GM12878 (cell line): ENCODE data around the gene SIK3. TPM values are rescaled to one million over a fixed set of nuclear protein-coding genes. Genes with fewer than 3 reads are reported as not detected.

Experiments
- ATAC-seq: fragments of 200-7000 bp; cut with Tn5 transposase; 3 replicates; pipeline ENCODE4 v1.9.1; 2020; ENCODE audit warnings: mild to moderate bottlenecking, moderate library complexity
- BruUV-seq: library from RNA; stranded (reverse); fragments of 400-500 nt; replicated peaks from 2 replicates; lab custom pipeline; 2021; lab: Mats Ljungman, UMichigan
- CTCF ChIA-PET: fragments of 300-600 bp; sonication (Branson Sonifier 250); formaldehyde crosslinking; extraction: SDS; loops from one replicate; lab custom pipeline; 2021; ENCODE audit warnings: inconsistent platforms; lab: Yijun Ruan, JAX
- POLR2A ChIA-PET: fragments of 350-600 bp; formaldehyde crosslinking; extraction: SDS; loops from one replicate; lab custom pipeline; 2021; ENCODE audit warnings: inconsistent platforms; lab: Charles Lee
- RAD21 ChIA-PET: fragments of 300-600 bp; sonication (Branson Sonifier 250); formaldehyde crosslinking; loops from one replicate; lab custom pipeline; 2023; ENCODE audit warnings: antibody characterized with exemption; ENCODE audit not compliant: unreplicated experiment; lab: Charles Lee
- SMC1A ChIA-PET: fragments of 300-600 bp; sonication (Branson Sonifier 250); formaldehyde crosslinking; loops from one replicate; lab custom pipeline; 2023; ENCODE audit not compliant: unreplicated experiment, uncharacterized antibody; lab: Charles Lee
- DNase-seq: peaks from one replicate; pipeline ENCODE4 v3.0.0-alpha.2; 2011; ENCODE audit warnings: low read depth, low spot score
- FAIRE-seq: peaks from 3 replicates; lab custom pipeline; 2011; peaks lifted over from hg19 to GRCh38; lab: Jason Lieb, UNC
- H2AFZ ChIP-seq: 2 replicates; pipeline ENCODE4 v1.6.0; 2011; ENCODE audit warnings: low read depth, low read length, control low read depth; ENCODE audit not compliant: control insufficient read depth
- H3K27ac ChIP-seq: 2 replicates; pipeline ENCODE4 v1.5.1; 2011; ENCODE audit warnings: control low read depth; ENCODE audit not compliant: control insufficient read depth, insufficient read depth
- H3K27me3 ChIP-seq, 2 experiments: replicated peaks in 1 of 2; 2 replicates each; pipeline versions ENCODE4 v1.6.0 to v1.6.1; 2011; ENCODE audit warnings: low read length in 1 of 2; ENCODE audit not compliant: control insufficient read depth in 2 of 2, insufficient read depth in 2 of 2
- H3K36me3 ChIP-seq, 2 experiments: 2 replicates each; pipeline ENCODE4 v1.5.1; 2011; ENCODE audit warnings: low read length in 1 of 2; ENCODE audit not compliant: control insufficient read depth in 2 of 2, insufficient read depth in 2 of 2
- H3K4me1 ChIP-seq: 2 replicates; pipeline ENCODE4 v1.6.1; 2011; ENCODE audit warnings: mild to moderate bottlenecking, low read length, moderate library complexity, mixed read lengths; ENCODE audit not compliant: control insufficient read depth, insufficient read depth
- H3K4me2 ChIP-seq: 2 replicates; pipeline ENCODE4 v1.6.0; 2011; ENCODE audit warnings: control low read depth; ENCODE audit not compliant: control insufficient read depth, insufficient read depth
- H3K4me3 ChIP-seq: fragments of 200-600 bp; sonication (generic); 2 replicates; pipeline ENCODE4 v1.5.1; 2016
- H3K79me2 ChIP-seq: 2 replicates; pipeline ENCODE4 v1.6.0; 2011; ENCODE audit warnings: low read length; ENCODE audit not compliant: control insufficient read depth, insufficient read depth
- H3K9ac ChIP-seq: 2 replicates; pipeline ENCODE4 v1.8.0; 2011; ENCODE audit warnings: low read length, control low read depth, mixed read lengths; ENCODE audit not compliant: control insufficient read depth, insufficient read depth
- H3K9me3 ChIP-seq: replicated peaks from 3 replicates; pipeline ENCODE4 v1.5.1; 2011; ENCODE audit warnings: mild to moderate bottlenecking, low read length; ENCODE audit not compliant: control insufficient read depth, insufficient read depth
- H4K20me1 ChIP-seq: 2 replicates; pipeline ENCODE4 v1.6.0; 2011; ENCODE audit not compliant: control insufficient read depth, insufficient read depth
- BACH1 ChIP-seq: fragments of 450-650 bp; IDR thresholded peaks from 2 replicates; pipeline ENCODE4 v1.6.1; 2017; ENCODE audit warnings: mild to moderate bottlenecking, borderline replicate concordance
- CBFB ChIP-seq: IDR thresholded peaks from 2 replicates; pipeline ENCODE4 v1.6.1; 2016; ENCODE audit warnings: antibody characterized with exemption, low read depth
- CEBPB ChIP-seq, 2 experiments: fragments of 150-350 bp in 1 of 2; IDR thresholded peaks; 2 replicates each; pipeline ENCODE4 v1.6.1; 2012 to 2014; ENCODE audit warnings: low read depth in 2 of 2, low read length in 2 of 2, borderline replicate concordance in 1 of 2, inconsistent platforms in 1 of 2
- CHD4 ChIP-seq: fragments of 200-600 bp; sonication (generic); IDR thresholded peaks from 2 replicates; pipeline ENCODE4 v1.6.1; 2016; ENCODE audit warnings: mild to moderate bottlenecking
- MTA3 ChIP-seq: IDR thresholded peaks from 2 replicates; pipeline ENCODE4 v1.6.1; 2012; ENCODE audit warnings: low read length, inconsistent platforms, borderline replicate concordance
- NFXL1 ChIP-seq: fragments of 450-650 bp; IDR thresholded peaks from 2 replicates; pipeline ENCODE4 v1.6.1; 2017; ENCODE audit warnings: antibody characterized with exemption, mild to moderate bottlenecking, borderline replicate concordance
- POLR2AphosphoS5 ChIP-seq: IDR thresholded peaks from 2 replicates; pipeline ENCODE4 v1.6.1; 2011; ENCODE audit warnings: mild to moderate bottlenecking, low read length, inconsistent platforms
- POU2F2 ChIP-seq: IDR thresholded peaks from 3 replicates; pipeline ENCODE4 v1.6.1; 2011; ENCODE audit warnings: low read depth, mild to moderate bottlenecking, low read length, borderline replicate concordance
- SIN3A ChIP-seq: IDR thresholded peaks from 2 replicates; pipeline ENCODE4 v1.6.1; 2012; ENCODE audit warnings: low read depth, low read length, improper control_type of control experiment
- TCF3 ChIP-seq: IDR thresholded peaks from 2 replicates; pipeline ENCODE4 v1.6.1; 2012; ENCODE audit warnings: low read depth, mild to moderate bottlenecking, low read length, borderline replicate concordance; ENCODE audit not compliant: insufficient read depth
- WRNIP1 ChIP-seq: IDR thresholded peaks from 2 replicates; pipeline ENCODE4 v1.6.1; 2011; ENCODE audit warnings: low read depth, low read length, improper control_type of control experiment, borderline replicate concordance
- ZBED1 ChIP-seq: IDR thresholded peaks from 2 replicates; pipeline ENCODE4 v1.6.1; 2016; ENCODE audit warnings: borderline replicate concordance
- ZNF622 ChIP-seq: fragments of 450-650 bp; IDR thresholded peaks from 2 replicates; pipeline ENCODE4 v1.6.1; 2017; ENCODE audit warnings: mild to moderate bottlenecking, inconsistent platforms
- ZZZ3 ChIP-seq: IDR thresholded peaks from 2 replicates; pipeline ENCODE4 v1.6.1; 2011; ENCODE audit warnings: low read depth; ENCODE audit not compliant: control insufficient read depth, insufficient read length
- WGBS: methylation state at CpG from one replicate; pipeline ENCODE4 v1.1.6; 2016; ENCODE audit warnings: low lambda C conversion rate; ENCODE audit not compliant: insufficient replicate concordance, insufficient coverage; ENCODE audit errors: missing lambda C conversion rate; 5-methylcytosine and 5-hydroxymethylcytosine counted together
- in situ Hi-C: fragments of 300-500 bp; cut with MboI; formaldehyde crosslinking; loops from 9 replicates; pipeline ENCODE4 v1.14.3; 2018; ENCODE audit warnings: mixed read lengths
- intact Hi-C: fragments of 100-400 bp; cut with micrococcal nuclease; formaldehyde crosslinking; loops from one replicate; pipeline ENCODE4 v1.14.2; 2022; ENCODE audit not compliant: unreplicated experiment
- polyA plus RNA-seq, 11 experiments: library from polyadenylated mRNA; depleted of rRNA in 4 of 11; unstranded in 6 of 11; stranded (reverse) in 5 of 11; fragments of >200 nt; fragmentation: Nextera tagmentation in 4 of 11; fragmentation: Illumina TruSeq in 1 of 11; extraction: Ambion mirVana in 4 of 11; extraction: Trizol in 1 of 11; gene quantifications; 1 replicate in 1 of 11; 2 replicates in 10 of 11; pipeline versions ENCODE4 v1.2.1 to v1.2.3, GENCODE V29; 2011 to 2016; ENCODE audit warnings: inconsistent platforms in 2 of 11, missing spikeins in 2 of 11, low read depth in 1 of 11
- total RNA-seq, 4 experiments: library from RNA; depleted of rRNA in 3 of 4; stranded (reverse); fragments of >200 nt in 3 of 4; fragmentation: Illumina TruSeq in 1 of 4; extraction: Trizol in 1 of 4; gene quantifications; 2 replicates each; pipeline versions ENCODE4 v1.2.1 to v1.2.3, GENCODE V29; 2013 to 2021
- TF ChIP-seq, protein P1 (sequence below): IDR thresholded peaks from 2 replicates; pipeline ENCODE4 v1.6.1; 2011; ENCODE audit warnings: mild to moderate bottlenecking, low read depth, low read length, moderate library complexity; ENCODE audit not compliant: insufficient replicate concordance
- TF ChIP-seq, protein P2 (sequence below): fragments of 450-650 bp; formaldehyde crosslinking; IDR thresholded peaks from 2 replicates; pipeline ENCODE4 v1.4.0; 2020; ENCODE audit warnings: mild to moderate bottlenecking, moderate library complexity

Gene SIK3
- total and polyA plus RNA-seq, 10 of the 15 experiments (the other 5 are each of a cell fraction or from before 2014, with no cell fraction given) = 2.5 to 31.9 (median 11.1) TPM

DNA sequence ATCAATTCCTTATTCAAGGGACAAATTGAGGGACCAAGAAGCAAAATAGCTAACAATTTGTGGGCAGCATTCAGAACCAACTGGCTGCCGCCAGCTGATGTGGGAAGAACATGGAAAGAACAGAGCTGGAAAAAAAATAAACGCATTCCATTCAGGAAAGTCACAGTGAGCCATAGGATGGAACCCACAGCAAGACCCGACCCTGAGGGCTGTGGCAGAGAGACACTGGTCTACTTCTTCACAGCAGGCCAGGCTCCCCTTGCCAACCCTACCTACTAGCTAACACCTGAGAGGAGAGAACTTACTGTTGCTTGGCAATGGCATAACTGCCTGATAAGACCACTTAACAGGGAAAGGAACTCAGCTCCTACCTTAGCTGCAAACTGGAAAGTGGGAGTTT lies 137.3 kb downstream of the SIK3 start:
- POLR2A ChIA-PET = interaction anchor here (0.8 kb wide), 1 partner anchor 138 kb away, joined by 3 read pairs; no protein-coding TSS in a partner anchor
- RAD21 ChIA-PET = interaction anchor here (0.7 to 1.4 kb wide), 4 partner anchors 12 to 145 kb away, joined by 3 read pairs; no protein-coding TSS in a partner anchor
- H3K27ac ChIP-seq = no peak overlapping the region
- SMC1A ChIA-PET = interaction anchor here (0.7 to 4.9 kb wide), 9 partner anchors 10 to 64 kb away, joined by 3 to 18 read pairs (median 4); no protein-coding TSS in a partner anchor
- H3K9ac ChIP-seq = no peak overlapping the region
- TF ChIP-seq TCF3 (no peak), ZNF622 (no peak), NFXL1 (no peak), BACH1 (no peak), CBFB (no peak), CHD4 (no peak), CEBPB (IDR thresholded peaks at IDR 0.05; ENCODE audit: borderline replicate concordance in 1 of 2, low read depth in 2 of 2, low read length in 2 of 2) (no peak), ZZZ3 (no peak), MTA3 (no peak), WRNIP1 (no peak), ZBED1 (no peak), POU2F2 (no peak), POLR2AphosphoS5 (no peak), SIN3A (no peak)
- TF ChIP-seq, protein P1, sequence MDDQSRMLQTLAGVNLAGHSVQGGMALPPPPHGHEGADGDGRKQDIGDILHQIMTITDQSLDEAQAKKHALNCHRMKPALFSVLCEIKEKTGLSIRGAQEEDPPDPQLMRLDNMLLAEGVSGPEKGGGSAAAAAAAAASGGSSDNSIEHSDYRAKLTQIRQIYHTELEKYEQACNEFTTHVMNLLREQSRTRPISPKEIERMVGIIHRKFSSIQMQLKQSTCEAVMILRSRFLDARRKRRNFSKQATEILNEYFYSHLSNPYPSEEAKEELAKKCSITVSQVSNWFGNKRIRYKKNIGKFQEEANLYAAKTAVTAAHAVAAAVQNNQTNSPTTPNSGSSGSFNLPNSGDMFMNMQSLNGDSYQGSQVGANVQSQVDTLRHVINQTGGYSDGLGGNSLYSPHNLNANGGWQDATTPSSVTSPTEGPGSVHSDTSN = no peak
- TF ChIP-seq, protein P2, sequence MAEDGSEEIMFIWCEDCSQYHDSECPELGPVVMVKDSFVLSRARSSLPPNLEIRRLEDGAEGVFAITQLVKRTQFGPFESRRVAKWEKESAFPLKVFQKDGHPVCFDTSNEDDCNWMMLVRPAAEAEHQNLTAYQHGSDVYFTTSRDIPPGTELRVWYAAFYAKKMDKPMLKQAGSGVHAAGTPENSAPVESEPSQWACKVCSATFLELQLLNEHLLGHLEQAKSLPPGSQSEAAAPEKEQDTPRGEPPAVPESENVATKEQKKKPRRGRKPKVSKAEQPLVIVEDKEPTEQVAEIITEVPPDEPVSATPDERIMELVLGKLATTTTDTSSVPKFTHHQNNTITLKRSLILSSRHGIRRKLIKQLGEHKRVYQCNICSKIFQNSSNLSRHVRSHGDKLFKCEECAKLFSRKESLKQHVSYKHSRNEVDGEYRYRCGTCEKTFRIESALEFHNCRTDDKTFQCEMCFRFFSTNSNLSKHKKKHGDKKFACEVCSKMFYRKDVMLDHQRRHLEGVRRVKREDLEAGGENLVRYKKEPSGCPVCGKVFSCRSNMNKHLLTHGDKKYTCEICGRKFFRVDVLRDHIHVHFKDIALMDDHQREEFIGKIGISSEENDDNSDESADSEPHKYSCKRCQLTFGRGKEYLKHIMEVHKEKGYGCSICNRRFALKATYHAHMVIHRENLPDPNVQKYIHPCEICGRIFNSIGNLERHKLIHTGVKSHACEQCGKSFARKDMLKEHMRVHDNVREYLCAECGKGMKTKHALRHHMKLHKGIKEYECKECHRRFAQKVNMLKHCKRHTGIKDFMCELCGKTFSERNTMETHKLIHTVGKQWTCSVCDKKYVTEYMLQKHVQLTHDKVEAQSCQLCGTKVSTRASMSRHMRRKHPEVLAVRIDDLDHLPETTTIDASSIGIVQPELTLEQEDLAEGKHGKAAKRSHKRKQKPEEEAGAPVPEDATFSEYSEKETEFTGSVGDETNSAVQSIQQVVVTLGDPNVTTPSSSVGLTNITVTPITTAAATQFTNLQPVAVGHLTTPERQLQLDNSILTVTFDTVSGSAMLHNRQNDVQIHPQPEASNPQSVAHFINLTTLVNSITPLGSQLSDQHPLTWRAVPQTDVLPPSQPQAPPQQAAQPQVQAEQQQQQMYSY (CRISPR knock-in tag) = no peak
- DNase-seq (no peak), ATAC-seq (0 out of 3 replicates have a peak, but pooled peaks have one; percentile 21), FAIRE-seq (no peak)
- no peaks in the 10 kb centered on the region for H3K27me3 ChIP-seq
- no TSS peak for BruUV-seq
- CTCF ChIA-PET = interaction anchor here (0.7 to 1.7 kb wide), 5 partner anchors 12 to 137 kb away, joined by 3 to 5 read pairs (median 3); partner anchors contain the start of gene SIK3
- in situ Hi-C loops (no loop called here), intact Hi-C loops (no loop called here)
- no peaks in the 10 kb centered on the region for H3K4me1 ChIP-seq
- 96% methylated on average over 3 of the region's 3 CpGs for WGBS
- H3K79me2 ChIP-seq = no peaks in the 10 kb centered on the region; the same call in 1 of the 2 replicates
- no peak overlapping the region for H2AFZ ChIP-seq
- H3K4me3 ChIP-seq = no peak overlapping the region
- H3K36me3 ChIP-seq = peaks cover 0 to under 1% of the 10 kb centered on the region in 2 experiments; a peak in 1 of 4 replicates
- no peak overlapping the region for H3K4me2 ChIP-seq
- H3K9me3 ChIP-seq = no peaks in the 10 kb centered on the region
- H4K20me1 ChIP-seq = no peaks in the 10 kb centered on the region
